A549 (cell line): ENCODE measurements around the gene HDAC10. TPM values are rescaled to one million over a fixed set of nuclear protein-coding genes. Genes with fewer than 3 reads are reported as not detected.

Experiments
- ATAC-seq, 2 experiments: fragments of 200-7000 bp in 1 of 2; fragments of >200 bp in 1 of 2; cut with Nextera tagmentation in 1 of 2; cut with Tn5 transposase in 1 of 2; 3 replicates each; pipeline versions ENCODE4 v1.8.0 to v1.9.1; 2018 to 2020; ENCODE audit warnings: mild to moderate bottlenecking in 1 of 2, moderate library complexity in 1 of 2
- CTCF ChIA-PET: fragments of 300-600 bp; sonication (Branson Sonifier 250); formaldehyde crosslinking; extraction: SDS; loops from one replicate; lab custom pipeline; 2021; ENCODE audit warnings: antibody characterized with exemption, inconsistent platforms; lab: Yijun Ruan, JAX
- POLR2A ChIA-PET: fragments of 350-600 bp; formaldehyde crosslinking; extraction: SDS; loops from one replicate; lab custom pipeline; 2021; ENCODE audit warnings: antibody characterized with exemption, inconsistent platforms; lab: Yijun Ruan, JAX
- DNase-seq, 2 experiments: peaks; one replicate each; pipeline versions ENCODE4 v3.0.0 to v3.0.0-alpha.2; 2011 to 2016; ENCODE audit warnings: low read depth in 1 of 2, low spot score in 1 of 2
- FAIRE-seq: peaks from 2 replicates; lab custom pipeline; 2011; peaks lifted over from hg19 to GRCh38; lab: Jason Lieb, UNC
- H3K27ac ChIP-seq, 2 experiments: fragments of >200 bp; sonication (Bioruptor Twin); formaldehyde crosslinking; 3 replicates each; pipeline ENCODE4 v1.5.1; 2016 to 2017
- H3K4me1 ChIP-seq: fragments of >200 bp; sonication (Bioruptor Twin); formaldehyde crosslinking; 3 replicates; pipeline ENCODE4 v1.6.1; 2016
- H3K4me2 ChIP-seq: fragments of >200 bp; sonication (Bioruptor Twin); formaldehyde crosslinking; 3 replicates; pipeline ENCODE4 v1.6.1; 2016
- H3K4me3 ChIP-seq: fragments of >200 bp; sonication (Bioruptor Twin); formaldehyde crosslinking; 3 replicates; pipeline ENCODE4 v1.5.1; 2016
- H3K9me3 ChIP-seq: fragments of >200 bp; sonication (Bioruptor Twin); formaldehyde crosslinking; 3 replicates; pipeline ENCODE4 v1.6.1; 2016
- BHLHE40 ChIP-seq: IDR thresholded peaks from 2 replicates; pipeline ENCODE4 v1.6.1; 2012; ENCODE audit warnings: low read depth, low read length, inconsistent platforms
- CBX2 ChIP-seq: fragments of 200-600 bp; sonication (generic); IDR thresholded peaks from 2 replicates; pipeline ENCODE4 v1.6.1; 2016; ENCODE audit warnings: low read depth, mild to moderate bottlenecking, borderline replicate concordance
- CHD2 ChIP-seq: fragments of 150-350 bp; IDR thresholded peaks from 2 replicates; pipeline ENCODE4 v1.6.1; 2014; ENCODE audit warnings: low read length; ENCODE audit not compliant: partially characterized antibody
- CHD4 ChIP-seq: fragments of 200-600 bp; sonication (generic); IDR thresholded peaks from 2 replicates; pipeline ENCODE4 v1.6.1; 2016; ENCODE audit warnings: antibody characterized with exemption, mild to moderate bottlenecking, borderline replicate concordance
- EHF ChIP-seq: fragments of 250-450 bp; sonication (Bioruptor Pico); IDR thresholded peaks from 2 replicates; pipeline ENCODE4 v1.5.0; 2020; ENCODE audit warnings: mild to moderate bottlenecking
- FOSL2 ChIP-seq, 2 experiments: fragments of 450-650 bp in 1 of 2; fragments of >200 bp in 1 of 2; sonication (Bioruptor Twin) in 1 of 2; formaldehyde crosslinking; IDR thresholded peaks; 2 replicates each; pipeline versions ENCODE4 v1.5.0 to v1.6.1; 2016 to 2020; ENCODE audit warnings: mild to moderate bottlenecking in 1 of 2, moderate library complexity in 1 of 2
- HDAC2 ChIP-seq: fragments of 200-600 bp; sonication (generic); IDR thresholded peaks from 2 replicates; pipeline ENCODE4 v1.6.1; 2016
- HOXA7 ChIP-seq: fragments of 250-450 bp; sonication (Bioruptor Pico); IDR thresholded peaks from 2 replicates; pipeline ENCODE4 v1.5.0; 2020; ENCODE audit warnings: mild to moderate bottlenecking, moderate library complexity
- HOXB13 ChIP-seq: fragments of 250-450 bp; sonication (Bioruptor Pico); IDR thresholded peaks from 2 replicates; pipeline ENCODE4 v1.5.0; 2020; ENCODE audit warnings: low read depth, mild to moderate bottlenecking, moderate library complexity
- HOXB5 ChIP-seq: fragments of 250-450 bp; sonication (Bioruptor Pico); IDR thresholded peaks from 2 replicates; pipeline ENCODE4 v1.5.0; 2020; ENCODE audit warnings: mild to moderate bottlenecking, moderate library complexity
- JUN ChIP-seq, 2 experiments: fragments of >200 bp; sonication (Bioruptor Twin); formaldehyde crosslinking; IDR thresholded peaks; 2 replicates in 1 of 2; 3 replicates in 1 of 2; pipeline ENCODE4 v1.6.1; 2016 to 2017
- MYC ChIP-seq: IDR thresholded peaks from 2 replicates; pipeline ENCODE4 v1.6.1; 2012; ENCODE audit warnings: mild to moderate bottlenecking, inconsistent platforms, low read length, improper control_type of control experiment, borderline replicate concordance
- NR3C1 ChIP-seq: fragments of >200 bp; sonication (Bioruptor Twin); formaldehyde crosslinking; IDR thresholded peaks from 3 replicates; pipeline ENCODE4 v1.6.1; 2017
- RAD21 ChIP-seq, 2 experiments: fragments of >200 bp in 1 of 2; sonication (Bioruptor Twin) in 1 of 2; formaldehyde crosslinking in 1 of 2; IDR thresholded peaks in 1 of 2; conservative IDR thresholded peaks in 1 of 2; 2 replicates in 1 of 2; 3 replicates in 1 of 2; pipeline ENCODE4 v1.6.1; 2012 to 2018; ENCODE audit warnings: inconsistent platforms in 1 of 2
- RARB ChIP-seq: fragments of 250-450 bp; sonication (Bioruptor Pico); IDR thresholded peaks from 2 replicates; pipeline ENCODE4 v1.8.0; 2021; ENCODE audit warnings: mild to moderate bottlenecking, moderate library complexity
- RFX5 ChIP-seq: fragments of 450-650 bp; IDR thresholded peaks from 2 replicates; pipeline ENCODE4 v1.7.1; 2014; ENCODE audit warnings: antibody characterized with exemption, mild to moderate bottlenecking, moderate library complexity
- RNF2 ChIP-seq: fragments of 200-600 bp; sonication (generic); IDR thresholded peaks from 2 replicates; pipeline ENCODE4 v1.6.1; 2016; ENCODE audit warnings: low read depth, mild to moderate bottlenecking, antibody characterized with exemption, moderate library complexity, borderline replicate concordance
- SREBF2 ChIP-seq: fragments of 450-650 bp; IDR thresholded peaks from 2 replicates; pipeline ENCODE4 v1.6.1; 2014; ENCODE audit warnings: mild to moderate bottlenecking, moderate library complexity
- TFCP2L1 ChIP-seq: fragments of 250-450 bp; sonication (Bioruptor Pico); IDR thresholded peaks from 2 replicates; pipeline ENCODE4 v1.5.0; 2021; ENCODE audit warnings: mild to moderate bottlenecking
- TP53 ChIP-seq: fragments of 250-450 bp; sonication (Bioruptor Pico); IDR thresholded peaks from 2 replicates; pipeline ENCODE4 v1.5.0; 2021; ENCODE audit warnings: mild to moderate bottlenecking, moderate library complexity
- ZC3H11A ChIP-seq: fragments of 450-650 bp; IDR thresholded peaks from 2 replicates; pipeline ENCODE4 v1.6.1; 2014; ENCODE audit warnings: antibody characterized with exemption, mild to moderate bottlenecking
- ZFP36 ChIP-seq: fragments of 450-650 bp; IDR thresholded peaks from 2 replicates; pipeline ENCODE4 v1.6.1; 2014; ENCODE audit warnings: borderline replicate concordance; ENCODE audit not compliant: partially characterized antibody
- ZNF302 ChIP-seq: fragments of 250-450 bp; sonication (Bioruptor Pico); IDR thresholded peaks from 2 replicates; pipeline ENCODE4 v1.9.0; 2021; ENCODE audit warnings: inconsistent platforms, mild to moderate bottlenecking, moderate library complexity
- ZSCAN20 ChIP-seq: fragments of 250-450 bp; sonication (Bioruptor Pico); IDR thresholded peaks from 2 replicates; pipeline ENCODE4 v1.8.0; 2022; ENCODE audit warnings: mild to moderate bottlenecking, moderate library complexity
- WGBS: methylation state at CpG from one replicate; pipeline ENCODE4 v1.1.6; 2017; ENCODE audit errors: missing lambda C conversion rate; 5-methylcytosine and 5-hydroxymethylcytosine counted together
- polyA plus RNA-seq, 4 experiments: library from polyadenylated mRNA; depleted of rRNA in 3 of 4; stranded (reverse); fragments of >200 nt; fragmentation: RNase III in 1 of 4; extraction: RNeasy Plus Mini Kit Qiagen cat#74134 plus additional on column Dnase treatment in 1 of 4; gene quantifications; 2 replicates in 3 of 4; 3 replicates in 1 of 4; pipeline ENCODE4 v1.2.3, GENCODE V29; 2011 to 2017
- TF ChIP-seq, protein P1 (sequence below): fragments of 250-450 bp; sonication (Bioruptor Pico); IDR thresholded peaks from 2 replicates; pipeline ENCODE4 v1.5.0; 2020; ENCODE audit warnings: low read depth, mild to moderate bottlenecking, moderate library complexity
- TF ChIP-seq, protein P2 (sequence below): IDR thresholded peaks from 2 replicates; pipeline ENCODE4 v1.6.1; 2012
- TF ChIP-seq, protein P3 (sequence below): fragments of >200 bp; sonication (Bioruptor Twin); formaldehyde crosslinking; IDR thresholded peaks from 2 replicates; pipeline ENCODE4 v1.6.1; 2016
- TF ChIP-seq, protein P4 (sequence below): fragments of 150-350 bp; IDR thresholded peaks from 2 replicates; pipeline ENCODE4 v1.6.1; 2014; ENCODE audit warnings: low read depth, mild to moderate bottlenecking, low read length

HDAC10 gene
- polyA plus RNA-seq, 2 of the 4 experiments (the other 2 are of a cell fraction): 2.4 to 12.0 TPM

DNA sequence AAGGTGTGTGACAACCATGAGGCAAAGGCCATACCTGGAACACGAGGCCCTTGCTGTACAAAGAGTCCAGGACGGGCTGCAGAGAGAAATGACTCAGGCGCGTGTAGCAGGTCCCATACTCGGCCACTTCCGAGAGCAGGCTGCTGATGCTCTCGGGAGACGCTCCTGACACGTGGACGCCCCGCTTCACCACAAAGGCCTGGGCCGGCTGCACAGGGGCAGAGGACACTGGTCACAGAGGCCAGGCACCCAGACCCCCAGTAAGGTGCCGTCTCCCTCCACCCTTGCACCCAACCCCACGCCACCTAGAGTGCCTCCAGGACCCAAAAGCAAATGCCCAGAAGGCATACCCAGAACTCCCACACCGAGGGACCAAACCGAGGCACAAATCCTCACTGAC is 21.7 kb downstream of the HDAC10 start:
- CTCF ChIA-PET: interaction anchor here (2.7 to 3.9 kb wide), 2 partner anchors 8 to 12 kb away, joined by 10 to 19 read pairs; no protein-coding TSS in a partner anchor
- H3K4me2 ChIP-seq: no peak overlapping the region
- POLR2A ChIA-PET: interaction anchor here (0.6 kb wide), 1 partner anchor 140 kb away, joined by 3 read pairs; no protein-coding TSS in a partner anchor
- no peaks in the 10 kb centered on the region for H3K9me3 ChIP-seq
- ATAC-seq (no peak), DNase-seq (no peak), FAIRE-seq (no peak)
- no peaks in the 10 kb centered on the region for H3K4me1 ChIP-seq
- TF ChIP-seq HOXA7 (CRISPR knock-in tag) (no peak), BHLHE40 (no peak), JUN (IDR thresholded peaks at IDR 0.05) (no peak), ZNF302 (CRISPR knock-in tag) (no peak), HOXB5 (CRISPR knock-in tag) (no peak), CHD4 (no peak), RNF2 (no peak), SREBF2 (no peak), CHD2 (no peak), ZSCAN20 (CRISPR knock-in tag) (no peak), EHF (CRISPR knock-in tag) (no peak), ZC3H11A (no peak), CBX2 (no peak), ZFP36 (no peak), HDAC2 (no peak), RFX5 (no peak)
- TF ChIP-seq, protein P1, sequence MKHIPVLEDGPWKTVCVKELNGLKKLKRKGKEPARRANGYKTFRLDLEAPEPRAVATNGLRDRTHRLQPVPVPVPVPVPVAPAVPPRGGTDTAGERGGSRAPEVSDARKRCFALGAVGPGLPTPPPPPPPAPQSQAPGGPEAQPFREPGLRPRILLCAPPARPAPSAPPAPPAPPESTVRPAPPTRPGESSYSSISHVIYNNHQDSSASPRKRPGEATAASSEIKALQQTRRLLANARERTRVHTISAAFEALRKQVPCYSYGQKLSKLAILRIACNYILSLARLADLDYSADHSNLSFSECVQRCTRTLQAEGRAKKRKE (CRISPR knock-in tag): no peak
- TF ChIP-seq, protein P2, sequence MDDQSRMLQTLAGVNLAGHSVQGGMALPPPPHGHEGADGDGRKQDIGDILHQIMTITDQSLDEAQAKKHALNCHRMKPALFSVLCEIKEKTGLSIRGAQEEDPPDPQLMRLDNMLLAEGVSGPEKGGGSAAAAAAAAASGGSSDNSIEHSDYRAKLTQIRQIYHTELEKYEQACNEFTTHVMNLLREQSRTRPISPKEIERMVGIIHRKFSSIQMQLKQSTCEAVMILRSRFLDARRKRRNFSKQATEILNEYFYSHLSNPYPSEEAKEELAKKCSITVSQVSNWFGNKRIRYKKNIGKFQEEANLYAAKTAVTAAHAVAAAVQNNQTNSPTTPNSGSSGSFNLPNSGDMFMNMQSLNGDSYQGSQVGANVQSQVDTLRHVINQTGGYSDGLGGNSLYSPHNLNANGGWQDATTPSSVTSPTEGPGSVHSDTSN: no peak
- TF ChIP-seq, protein P3, sequence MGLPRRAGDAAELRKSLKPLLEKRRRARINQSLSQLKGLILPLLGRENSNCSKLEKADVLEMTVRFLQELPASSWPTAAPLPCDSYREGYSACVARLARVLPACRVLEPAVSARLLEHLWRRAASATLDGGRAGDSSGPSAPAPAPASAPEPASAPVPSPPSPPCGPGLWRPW: no peak
- no peak overlapping the region for H3K27ac ChIP-seq
- no peak overlapping the region for H3K4me3 ChIP-seq
- WGBS: 88% methylated on average over 9 of the region's 16 CpGs

- ChIA-PET CTCF (interaction anchor here (1.0 to 2.7 kb wide), 3 partner anchors 9 to 80 kb away, joined by 3 to 10 read pairs (median 4); no protein-coding TSS in a partner anchor), POLR2A (no interaction called here)
- ATAC-seq: no peak
- H3K4me1 ChIP-seq: no peaks in the 10 kb centered on the region
- 92% methylated on average over 5 of the region's 9 CpGs for WGBS
- DNase-seq: no peak
- H3K4me3 ChIP-seq: no peak overlapping the region
- no peak for TF ChIP-seq HDAC2
- TF ChIP-seq MYC: no peak
- TF ChIP-seq TFCP2L1 (CRISPR knock-in tag): no peak
- TF ChIP-seq RFX5: no peak
- no peak for TF ChIP-seq FOSL2 (IDR thresholded peaks at IDR 0.05)
- TF ChIP-seq FOSL2 (CRISPR knock-in tag; IDR thresholded peaks at IDR 0.05): no peak
- TF ChIP-seq, protein P4, sequence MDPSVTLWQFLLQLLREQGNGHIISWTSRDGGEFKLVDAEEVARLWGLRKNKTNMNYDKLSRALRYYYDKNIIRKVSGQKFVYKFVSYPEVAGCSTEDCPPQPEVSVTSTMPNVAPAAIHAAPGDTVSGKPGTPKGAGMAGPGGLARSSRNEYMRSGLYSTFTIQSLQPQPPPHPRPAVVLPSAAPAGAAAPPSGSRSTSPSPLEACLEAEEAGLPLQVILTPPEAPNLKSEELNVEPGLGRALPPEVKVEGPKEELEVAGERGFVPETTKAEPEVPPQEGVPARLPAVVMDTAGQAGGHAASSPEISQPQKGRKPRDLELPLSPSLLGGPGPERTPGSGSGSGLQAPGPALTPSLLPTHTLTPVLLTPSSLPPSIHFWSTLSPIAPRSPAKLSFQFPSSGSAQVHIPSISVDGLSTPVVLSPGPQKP: no peak
- TF ChIP-seq HOXB13 (CRISPR knock-in tag): no peak
- TF ChIP-seq, protein P3: no peak
- TF ChIP-seq RAD21 (conservative IDR thresholded peaks at IDR 0.05 in 1 of 2, IDR thresholded peaks at IDR 0.05 in 1 of 2): no peak
- TF ChIP-seq RARB: no peak
- TF ChIP-seq TP53 (CRISPR knock-in tag): no peak
- no peak for TF ChIP-seq NR3C1
- H3K27ac ChIP-seq: no peak overlapping the region
- no peak overlapping the region for H3K4me2 ChIP-seq
- no peaks in the 10 kb centered on the region for H3K9me3 ChIP-seq
- FAIRE-seq: no peak
Measured at GRCh38 chr22:50228366-50228765, 22.7 kb downstream of the HDAC10 start.
